Measurements from ENCODE around the gene CIB1.
"Not testable (repeated sequence)": the region's sequence is repeated elsewhere in the genome, so short reads cannot be mapped to it uniquely, and the experiment has no call there.

Gene CIB1

GRCh38 chr15:90233387-90234095 is at the start of gene CIB1:
Gene CIB1 (minus strand): TSS chr15:90233941. CDS start chr15:90233885, 56 bp downstream.
- peak; percentile 38 to 96 for DNase-seq (ENCODE audit: low read depth in 2 of 2)

DNA sequence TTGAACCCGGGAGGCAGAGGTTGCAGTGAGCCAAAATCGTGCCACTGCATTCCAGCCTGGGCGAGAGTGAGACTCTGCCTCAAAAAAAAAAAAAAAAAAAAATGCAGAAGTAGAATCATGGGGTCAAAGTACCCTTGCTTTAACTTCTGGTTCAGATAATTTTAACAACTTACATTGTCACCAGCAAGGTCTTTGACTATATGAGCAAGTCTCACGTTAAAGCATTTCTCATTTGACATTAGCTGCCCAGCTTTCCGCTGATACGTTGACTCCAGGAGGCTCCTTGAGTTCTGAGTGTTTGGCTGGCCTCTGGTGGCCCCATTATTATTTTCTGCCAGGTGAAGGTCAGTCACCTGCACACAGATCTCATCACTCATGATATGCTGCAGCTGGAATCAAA is 47.9 kb upstream of the CIB1 start:
- not testable (repeated sequence) for DNase-seq (ENCODE audit: low read depth in 2 of 2)

DNA sequence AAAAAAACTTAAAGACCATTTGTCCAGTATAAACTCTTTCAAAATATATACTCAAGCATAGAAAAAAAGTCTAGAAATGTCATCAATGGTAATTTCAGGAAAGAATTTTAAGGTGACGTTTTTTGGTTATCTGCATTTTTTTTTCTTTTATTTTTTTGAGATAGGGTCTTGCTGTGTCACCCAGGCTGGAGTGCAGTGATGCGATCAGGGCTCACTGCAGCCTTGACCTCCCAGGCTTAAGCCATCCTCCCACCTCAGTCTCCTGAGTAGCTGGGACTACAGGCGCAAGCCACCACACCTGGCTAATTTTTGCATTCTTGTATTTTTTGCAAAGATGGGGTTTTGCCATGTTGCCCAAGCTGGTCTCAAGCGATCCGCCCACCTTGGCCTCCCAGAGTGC is 47.0 kb upstream of the CIB1 start:
- not testable (repeated sequence) for DNase-seq (ENCODE audit: low read depth in 2 of 2)

DNA sequence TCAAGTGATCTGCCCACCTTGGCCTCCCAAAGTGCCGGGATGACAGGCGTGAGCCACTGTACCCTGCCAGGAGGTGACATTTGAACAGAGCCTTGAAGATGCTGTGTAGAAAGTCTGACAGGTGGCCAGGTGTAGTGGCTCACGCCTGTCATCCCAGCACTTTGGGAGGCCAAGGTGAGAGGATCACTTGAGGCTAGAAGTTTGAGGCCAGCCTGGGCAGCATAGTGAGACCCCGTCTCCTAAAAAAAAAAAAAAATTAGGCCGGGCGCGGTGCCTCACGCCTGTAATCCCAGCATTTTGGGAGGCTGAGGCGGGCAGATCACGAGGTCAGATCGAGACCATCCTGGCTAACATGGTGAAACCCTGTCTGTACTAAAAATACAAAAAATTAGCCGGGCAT is 44.7 kb upstream of the CIB1 start:
- DNase-seq (ENCODE audit: low read depth in 2 of 2), result not testable (repeated sequence)

DNA sequence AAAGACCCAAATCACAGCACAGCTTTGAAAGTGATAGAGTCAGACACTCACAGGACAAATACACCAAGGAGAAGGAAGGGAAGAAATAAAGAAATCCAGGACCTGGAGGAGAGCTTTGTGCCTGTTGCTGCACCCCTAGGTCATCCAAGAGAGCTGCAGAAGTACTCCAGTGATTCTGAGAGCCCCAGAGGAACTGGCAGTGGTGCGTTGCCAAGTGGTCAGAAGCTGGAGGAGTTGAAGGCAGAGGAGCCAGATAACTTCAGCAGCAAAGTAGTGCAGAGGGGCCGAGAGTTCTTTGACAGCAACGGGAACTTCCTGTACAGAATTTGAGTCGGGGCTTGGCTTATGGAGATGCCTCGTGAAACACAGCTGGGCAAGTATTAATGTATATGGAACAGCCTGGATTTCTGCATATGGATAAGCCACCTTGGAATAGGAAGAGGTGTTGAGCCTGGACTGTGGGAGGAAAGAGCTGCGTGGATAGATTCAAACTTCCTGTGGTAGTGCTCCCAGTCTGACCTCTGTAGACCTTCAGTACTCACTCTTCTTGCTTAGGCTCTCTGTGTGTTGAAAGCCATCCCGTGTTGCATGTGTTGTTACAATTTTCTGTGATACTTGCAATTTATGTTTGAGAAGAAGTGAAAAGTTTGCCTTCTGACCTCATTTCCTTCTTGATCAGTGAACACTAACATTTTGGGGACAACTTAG is 37.9 kb upstream of the CIB1 start:
- no peak for DNase-seq (ENCODE audit: low read depth in 2 of 2)

- no peak for DNase-seq (ENCODE audit: low read depth in 2 of 2)
These were observed 36.9 kb upstream of the CIB1 start for GRCh38 chr15:90270502-90271150.

DNA sequence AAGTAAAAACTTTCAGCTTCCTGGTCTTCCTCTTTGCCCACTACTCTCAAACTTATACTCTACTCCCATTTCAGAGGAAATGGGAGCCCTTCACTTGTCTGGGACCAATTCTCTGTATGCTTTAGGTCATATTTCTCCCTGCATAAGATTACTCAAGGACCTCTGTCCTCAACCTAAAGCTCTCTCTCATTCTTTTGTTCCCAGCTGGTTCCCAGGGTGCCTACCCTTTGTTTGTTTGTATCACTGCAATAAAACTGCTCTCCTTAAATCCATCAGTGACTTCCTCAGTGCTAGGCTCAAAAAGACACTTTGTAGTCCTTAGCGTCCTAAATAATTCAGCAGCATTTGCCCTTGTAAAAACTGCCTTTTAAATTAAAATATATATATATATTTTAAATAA is 34.7 kb upstream of the CIB1 start:
- no peak for DNase-seq (ENCODE audit: low read depth in 2 of 2)

DNA sequence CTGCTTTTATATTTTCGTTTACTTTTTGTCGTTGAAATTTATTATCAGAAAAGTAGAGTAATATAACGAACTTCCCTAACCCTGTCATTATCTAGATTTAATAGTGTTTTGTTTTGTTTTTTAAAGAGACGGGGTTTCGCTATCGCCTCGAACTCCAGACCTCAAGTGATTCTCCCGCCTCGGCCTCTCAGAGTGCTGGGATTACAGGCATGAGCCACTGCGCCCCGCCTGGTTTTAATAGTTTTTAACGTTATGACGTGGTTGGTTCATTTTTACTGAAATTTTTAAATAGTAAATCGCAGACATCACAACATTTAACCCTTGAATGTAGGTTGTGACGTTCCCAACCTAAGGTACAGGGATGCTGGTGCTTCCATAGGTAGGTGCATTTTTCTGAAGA is 32.7 kb upstream of the CIB1 start:
- DNase-seq (ENCODE audit: low read depth in 2 of 2), result peak in 1 of 2 donors; percentile 7

GRCh38 chr15:90266061-90266431 is 32.3 kb upstream of the CIB1 start:
- peak; percentile 4 to 26 for DNase-seq (ENCODE audit: low read depth in 2 of 2)

DNA sequence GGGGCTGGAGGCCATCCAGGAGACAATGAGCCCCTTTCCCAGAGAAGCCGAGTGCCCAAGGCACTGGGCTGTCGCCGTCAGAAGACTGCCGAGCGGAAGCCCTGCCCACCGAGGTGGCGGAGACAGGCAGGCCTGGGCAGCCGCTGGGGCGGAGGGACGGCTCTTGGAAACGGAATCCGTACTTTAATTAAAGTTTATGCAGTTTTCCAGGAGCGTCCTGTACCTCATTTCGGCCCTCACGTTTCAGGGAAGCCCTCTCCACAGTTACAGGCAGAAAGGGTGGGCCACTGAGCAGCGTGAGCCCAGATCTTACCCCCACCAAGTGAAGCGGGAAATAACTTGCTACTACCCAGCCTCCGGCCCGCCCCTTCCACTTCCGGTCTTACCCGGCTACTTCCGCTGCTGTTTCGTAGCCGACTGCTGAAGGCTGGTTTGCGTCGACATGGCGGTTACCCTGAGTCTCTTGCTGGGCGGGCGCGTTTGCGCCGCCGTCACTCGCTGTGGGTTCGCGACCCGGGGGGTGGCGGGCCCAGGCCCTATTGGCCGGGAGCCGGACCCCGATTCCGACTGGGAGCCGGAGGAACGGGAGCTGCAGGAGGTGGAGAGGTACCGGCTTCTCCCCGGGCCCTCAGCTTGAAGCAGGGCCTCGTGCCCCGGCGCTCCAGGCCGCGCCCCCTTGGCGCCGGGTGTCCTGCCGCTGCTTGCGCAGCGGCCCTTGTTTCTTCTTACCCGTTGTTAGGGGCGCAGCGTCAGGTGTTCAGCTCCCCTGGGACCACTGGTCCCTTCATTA is 31.7 kb upstream of the CIB1 start, which contains the start of gene NGRN:
NGRN (plus strand) TSS at position 402 of the 790 bp plus-strand sequence; CDS start at position 443, 41 bp downstream.
- peak; percentile 76 to 83 for DNase-seq (ENCODE audit: low read depth in 2 of 2)

DNA sequence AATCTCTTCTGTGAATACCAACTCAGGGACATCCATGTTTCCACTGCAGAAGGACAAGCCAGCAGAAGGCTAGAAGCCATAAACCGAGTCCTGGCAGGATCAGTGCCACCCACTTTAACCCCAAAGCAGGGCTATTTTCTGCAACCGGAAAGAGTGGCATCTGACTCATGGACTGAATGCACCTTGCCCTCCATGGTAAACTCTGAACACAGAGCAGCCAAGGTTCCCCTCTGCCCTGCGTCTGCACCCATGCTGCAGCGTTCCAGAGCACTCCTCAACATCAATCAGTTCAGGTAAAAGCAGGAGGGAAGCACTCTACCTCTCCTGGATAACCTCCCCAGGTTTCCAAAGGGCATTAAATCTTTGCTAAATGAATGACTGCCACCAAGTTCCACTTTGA is 30.9 kb upstream of the CIB1 start:
- DNase-seq (ENCODE audit: low read depth in 2 of 2), result peak in 1 of 2 donors; percentile 7

DNA sequence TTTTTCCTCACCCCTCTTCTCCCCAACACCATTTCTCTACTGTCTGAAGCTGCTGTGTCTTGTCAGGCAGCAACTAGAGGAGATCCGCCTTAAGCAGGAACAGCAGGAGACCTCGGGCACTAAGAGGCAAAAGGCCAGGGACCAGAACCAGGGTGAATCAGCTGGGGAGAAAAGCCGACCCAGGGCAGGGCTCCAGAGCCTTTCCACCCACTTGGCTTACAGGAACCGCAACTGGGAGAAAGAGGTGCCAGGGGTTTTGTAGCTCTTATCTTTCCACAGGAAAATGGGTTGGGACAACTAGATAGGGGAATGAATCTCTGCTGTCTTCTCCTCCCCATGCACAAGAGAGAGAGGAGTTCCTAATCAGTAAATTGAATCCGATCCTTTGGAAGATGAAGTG is 28.7 kb upstream of the CIB1 start:
- no peak for DNase-seq (ENCODE audit: low read depth in 2 of 2)

DNA sequence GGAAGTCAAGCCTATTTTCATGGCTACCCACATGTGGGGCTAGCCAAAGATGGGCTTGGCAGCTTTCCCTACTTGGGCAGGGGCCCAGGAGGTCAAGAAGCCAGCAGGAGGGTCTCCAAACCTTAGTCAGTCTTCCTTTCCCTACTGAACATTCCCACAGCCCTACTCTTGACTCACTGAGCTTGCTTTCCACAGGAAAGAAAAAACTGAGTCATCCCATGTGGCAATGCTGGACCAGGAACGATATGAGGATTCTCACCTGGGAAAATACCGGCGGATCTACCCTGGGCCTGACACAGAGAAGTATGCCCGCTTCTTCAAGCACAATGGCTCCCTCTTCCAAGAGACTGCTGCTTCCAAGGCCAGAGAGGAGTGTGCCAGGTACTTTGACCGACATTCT is 28.1 kb upstream of the CIB1 start:
- DNase-seq (ENCODE audit: low read depth in 2 of 2), result no peak

GRCh38 chr15:90260731-90261130 is 27.0 kb upstream of the CIB1 start:
- not testable (repeated sequence) for DNase-seq (ENCODE audit: low read depth in 2 of 2)

GRCh38 chr15:90259524-90259923 is 25.8 kb upstream of the CIB1 start:
- DNase-seq (ENCODE audit: low read depth in 2 of 2), result no peak

DNA sequence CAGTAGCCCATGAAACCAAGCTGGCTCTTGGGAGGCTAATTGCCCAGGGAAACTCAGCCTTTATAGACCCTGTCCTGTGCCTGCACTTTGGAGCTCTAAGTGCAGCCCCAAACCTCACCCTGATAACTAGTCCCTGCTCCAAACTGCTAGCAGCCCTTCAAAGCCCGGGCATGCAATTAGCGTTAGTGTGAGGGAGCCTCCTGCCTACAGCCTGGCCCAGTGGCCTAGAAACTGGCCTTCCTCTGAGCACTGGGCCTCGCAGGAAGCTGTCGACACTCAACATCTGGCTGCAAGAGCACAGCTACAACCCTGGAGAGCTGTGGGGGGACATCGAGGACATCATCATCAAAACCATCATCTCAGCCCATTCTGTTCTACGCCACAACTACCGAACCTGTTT is 24.0 kb upstream of the CIB1 start:
- no peak for DNase-seq (ENCODE audit: low read depth in 2 of 2)

GRCh38 chr15:90249203-90249863 is 15.6 kb upstream of the CIB1 start, which contains the start of gene TTLL13:
Gene TTLL13 (plus strand): TSS chr15:90249556. CDS start chr15:90250631, 1,075 bp downstream.
- DNase-seq (ENCODE audit: low read depth in 2 of 2), result peak; percentile 42 to 83

GRCh38 chr15:90248789-90249202 is 15.1 kb upstream of the CIB1 start:
- no peak for DNase-seq (ENCODE audit: low read depth in 2 of 2)

GRCh38 chr15:90243943-90244639 is 10.3 kb upstream of the CIB1 start:
- no peak for DNase-seq (ENCODE audit: low read depth in 2 of 2)

GRCh38 chr15:90241343-90242192 is 7.8 kb upstream of the CIB1 start:
- no peak for DNase-seq (ENCODE audit: low read depth in 2 of 2)

Measured in stimulated activated CD4-positive, alpha-beta T cell treated with anti-CD3 and anti-CD28 coated beads, Interleukin-1b, Interleukin-23, amount 100 ng/mL, for 4 hours (primary cell).